Bone marrow (tissue), 2 donors: ENCODE measurements around the gene MKRN2.
"Not testable (repeated sequence)": the region's sequence is repeated elsewhere in the genome, so short reads cannot be mapped to it uniquely, and the experiment has no call there.

Experiments
- DNase-seq, 2 donors: peaks; one replicate each; lab custom pipeline; 2025; lab: John Stamatoyannopoulos, UW

The MKRN2 gene

GRCh38 chr3:12630292-12630691 is 73.4 kb downstream of the MKRN2 start:
- DNase-seq, result no peak

- not testable (repeated sequence) for DNase-seq
These were observed 74.0 kb downstream of the MKRN2 start for GRCh38 chr3:12630843-12631242.

GRCh38 chr3:12632523-12632922 is 75.6 kb downstream of the MKRN2 start:
- DNase-seq, result no peak

- DNase-seq, result no peak
These were observed 76.2 kb downstream of the MKRN2 start for GRCh38 chr3:12633108-12633507.
